ENCODE data around the gene MED9. TPM values are rescaled to one million over a fixed set of nuclear protein-coding genes. Genes with fewer than 3 reads are reported as not detected.
"Not testable (repeated sequence)": the region's sequence is repeated elsewhere in the genome, so short reads cannot be mapped to it uniquely, and the experiment has no call there.

Gene MED9
- total RNA-seq, 4 donors from 2014 or later: 14.6 to 22.6 (median 17.4) TPM

DNA sequence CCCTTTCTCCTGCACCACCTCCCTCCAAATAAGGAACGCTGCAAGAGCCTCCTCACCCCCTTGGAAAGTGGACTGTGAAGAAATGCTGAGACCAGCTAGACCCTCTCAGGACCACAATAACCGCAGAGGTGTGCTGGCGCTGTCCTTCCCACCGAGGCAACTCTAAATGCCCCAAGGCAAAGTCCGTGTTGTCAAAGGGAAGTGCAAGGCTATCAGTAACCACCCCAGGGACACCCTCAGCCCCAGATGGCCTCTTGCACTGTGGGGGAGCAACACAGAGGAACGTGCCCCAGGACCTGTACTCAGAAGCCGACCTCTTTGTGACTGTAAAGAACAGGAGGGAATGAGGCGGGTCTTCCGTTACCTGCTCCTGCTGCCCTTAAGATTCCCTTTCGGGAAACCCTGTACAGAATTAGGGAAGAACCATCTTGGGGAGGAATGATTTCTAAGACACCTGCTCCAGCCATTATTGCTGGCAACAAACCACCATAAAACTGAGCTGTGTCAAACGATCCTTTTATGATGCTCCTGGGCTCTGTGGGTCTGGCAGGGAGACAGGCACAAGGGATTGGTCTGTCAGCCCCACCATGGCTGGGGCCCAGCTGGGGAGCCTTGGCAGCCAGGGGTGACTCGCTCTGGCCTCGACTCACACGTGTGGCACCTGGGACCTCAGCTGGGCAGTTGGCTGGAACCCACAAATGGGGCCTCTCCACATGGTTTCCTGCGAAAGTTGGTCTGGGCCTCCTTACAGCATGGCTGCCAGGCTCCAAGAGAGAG lies 14.6 kb upstream of the MED9 start:
- H3K36me3 ChIP-seq: no peaks in the 10 kb centered on the region
- H3K4me3 ChIP-seq: no peak overlapping the region
- no peaks in the 10 kb centered on the region for H3K27me3 ChIP-seq
- WGBS: 73% methylated on average over 13 of the region's 15 CpGs
- TF ChIP-seq, protein P1, sequence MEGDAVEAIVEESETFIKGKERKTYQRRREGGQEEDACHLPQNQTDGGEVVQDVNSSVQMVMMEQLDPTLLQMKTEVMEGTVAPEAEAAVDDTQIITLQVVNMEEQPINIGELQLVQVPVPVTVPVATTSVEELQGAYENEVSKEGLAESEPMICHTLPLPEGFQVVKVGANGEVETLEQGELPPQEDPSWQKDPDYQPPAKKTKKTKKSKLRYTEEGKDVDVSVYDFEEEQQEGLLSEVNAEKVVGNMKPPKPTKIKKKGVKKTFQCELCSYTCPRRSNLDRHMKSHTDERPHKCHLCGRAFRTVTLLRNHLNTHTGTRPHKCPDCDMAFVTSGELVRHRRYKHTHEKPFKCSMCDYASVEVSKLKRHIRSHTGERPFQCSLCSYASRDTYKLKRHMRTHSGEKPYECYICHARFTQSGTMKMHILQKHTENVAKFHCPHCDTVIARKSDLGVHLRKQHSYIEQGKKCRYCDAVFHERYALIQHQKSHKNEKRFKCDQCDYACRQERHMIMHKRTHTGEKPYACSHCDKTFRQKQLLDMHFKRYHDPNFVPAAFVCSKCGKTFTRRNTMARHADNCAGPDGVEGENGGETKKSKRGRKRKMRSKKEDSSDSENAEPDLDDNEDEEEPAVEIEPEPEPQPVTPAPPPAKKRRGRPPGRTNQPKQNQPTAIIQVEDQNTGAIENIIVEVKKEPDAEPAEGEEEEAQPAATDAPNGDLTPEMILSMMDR (IDR thresholded peaks at IDR 0.05): no peak
- TF ChIP-seq EP300 (IDR thresholded peaks at IDR 0.05) (no peak), POLR2AphosphoS5 (IDR thresholded peaks at IDR 0.05) (no peak), POLR2A (IDR thresholded peaks at IDR 0.05) (no peak)
- no peak overlapping the region for H3K27ac ChIP-seq
- no peak for DNase-seq (ENCODE audit: low spot score in 2 of 2)
- no peaks in the 10 kb centered on the region for H3K4me1 ChIP-seq
- H3K9me3 ChIP-seq: no peaks in the 10 kb centered on the region

DNA sequence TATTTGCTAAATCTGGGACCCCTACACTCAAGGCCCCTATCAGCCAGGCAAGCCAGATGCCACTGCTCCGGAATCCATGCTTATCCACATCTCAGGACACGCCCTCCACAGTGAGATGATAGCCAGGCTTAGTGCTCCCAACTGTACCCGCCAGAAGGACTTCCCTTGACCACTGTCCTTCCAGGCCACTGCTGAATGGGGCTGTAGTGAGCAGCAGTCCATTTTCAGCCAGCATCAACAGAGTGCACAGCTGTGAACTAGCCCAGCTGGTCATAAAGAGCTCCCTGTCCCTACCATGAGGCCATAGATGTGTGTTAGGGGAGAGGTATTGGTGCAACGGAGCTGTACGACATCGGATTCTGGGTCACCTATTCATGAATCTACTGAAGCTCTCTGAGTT lies 13.0 kb upstream of the MED9 start:
- Histone ChIP-seq H3K36me3 (no peaks in the 10 kb centered on the region), H3K4me1 (no peaks in the 10 kb centered on the region), H3K27me3 (no peaks in the 10 kb centered on the region), H3K27ac (no peak overlapping the region), H3K4me3 (no peak overlapping the region), H3K9me3 (no peaks in the 10 kb centered on the region)
- TF ChIP-seq POLR2AphosphoS5 (IDR thresholded peaks at IDR 0.05) (no peak), EP300 (IDR thresholded peaks at IDR 0.05) (no peak), POLR2A (IDR thresholded peaks at IDR 0.05) (no peak)
- TF ChIP-seq, protein P1 (IDR thresholded peaks at IDR 0.05): no peak
- DNase-seq (ENCODE audit: low spot score in 2 of 2): no peak
- WGBS: 85% methylated on average over 6 of the region's 6 CpGs

DNA sequence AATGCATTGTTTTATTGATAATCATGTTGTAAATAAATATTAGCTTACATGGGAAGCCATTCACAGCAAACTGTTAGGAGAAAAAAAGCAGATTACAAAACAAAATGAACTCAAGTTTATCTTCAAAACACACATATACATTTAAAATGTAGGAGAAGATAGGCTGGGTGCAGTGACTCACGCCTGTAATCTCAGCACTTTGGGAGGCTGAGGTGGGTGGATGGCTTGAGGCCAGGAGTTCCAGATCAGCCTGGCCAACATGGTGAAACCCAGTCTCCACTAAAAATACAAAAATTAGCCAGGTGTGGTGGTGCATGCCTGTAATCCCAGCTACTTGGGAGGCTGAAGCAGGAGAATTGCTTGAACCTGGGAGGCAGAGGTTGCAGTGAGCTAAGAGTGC lies 10.9 kb upstream of the MED9 start:
- H3K36me3 ChIP-seq; H3K27me3 ChIP-seq; H3K4me3 ChIP-seq; DNase-seq (ENCODE audit: low spot score in 2 of 2); H3K4me1 ChIP-seq; H3K9me3 ChIP-seq; H3K27ac ChIP-seq: not testable (repeated sequence)
- WGBS: 48% methylated on average over 1 of the region's 1 CpG

DNA sequence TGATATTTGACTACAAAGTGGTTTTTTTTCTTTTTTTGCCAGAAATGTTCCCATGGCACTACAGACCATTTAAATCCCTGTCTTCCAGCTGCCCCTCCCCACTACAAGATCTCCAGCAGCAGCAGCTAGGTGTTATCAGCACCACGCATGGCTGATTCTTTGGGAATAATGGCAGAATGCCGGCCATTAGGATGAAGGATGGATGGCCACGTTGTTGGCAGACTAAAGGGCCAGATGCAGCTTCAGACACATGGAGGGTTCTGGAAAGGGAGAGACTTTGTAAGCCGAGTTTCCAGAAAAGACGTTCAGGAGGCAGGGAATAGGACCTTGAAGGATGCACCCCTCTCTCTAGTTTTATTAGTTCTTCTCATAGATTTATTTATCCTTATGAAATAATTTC lies 10.3 kb upstream of the MED9 start:
- Histone ChIP-seq H3K4me3 (no peak overlapping the region), H3K27me3 (peaks cover 5% of the 10 kb centered on the region), H3K36me3 (no peaks in the 10 kb centered on the region), H3K9me3 (no peaks in the 10 kb centered on the region), H3K4me1 (no peaks in the 10 kb centered on the region), H3K27ac (no peak overlapping the region)
- DNase-seq (ENCODE audit: low spot score in 2 of 2): no peak
- TF ChIP-seq, protein P1 (IDR thresholded peaks at IDR 0.05): no peak
- TF ChIP-seq EP300 (IDR thresholded peaks at IDR 0.05) (no peak), POLR2A (IDR thresholded peaks at IDR 0.05) (no peak), POLR2AphosphoS5 (IDR thresholded peaks at IDR 0.05) (no peak)
- 61% methylated on average over 5 of the region's 5 CpGs for WGBS

DNA sequence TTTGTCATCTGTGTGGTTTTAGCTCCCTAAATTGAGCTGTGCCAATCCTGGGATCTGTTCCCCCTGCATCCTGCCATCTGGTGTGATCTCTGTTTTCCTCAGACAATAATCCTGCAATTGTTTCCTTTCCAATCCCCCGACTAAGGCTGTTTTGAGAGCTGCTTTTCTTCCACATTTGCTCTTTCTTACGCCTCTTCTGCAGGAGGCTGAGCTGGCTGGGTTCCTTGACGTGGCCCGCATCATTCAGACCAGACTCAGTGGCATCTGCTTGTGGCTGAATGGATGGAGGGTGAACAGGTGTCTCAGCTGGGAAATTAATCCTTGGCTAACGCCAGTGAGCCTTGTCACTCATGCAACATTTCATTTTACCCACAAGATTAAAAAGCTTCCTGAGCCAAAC lies 9.8 kb upstream of the MED9 start:
- 63% methylated on average over 5 of the region's 5 CpGs for WGBS

More for the DNA sequence above, 9.8 kb upstream of the MED9 start:
- no peak overlapping the region for H3K4me3 ChIP-seq
- no peak for DNase-seq (ENCODE audit: low spot score in 2 of 2)
- H3K27me3 ChIP-seq: peaks cover 5% of the 10 kb centered on the region
- no peaks in the 10 kb centered on the region for H3K4me1 ChIP-seq
- H3K9me3 ChIP-seq: no peaks in the 10 kb centered on the region
- H3K36me3 ChIP-seq: no peaks in the 10 kb centered on the region
- TF ChIP-seq POLR2AphosphoS5 (IDR thresholded peaks at IDR 0.05) (no peak), EP300 (IDR thresholded peaks at IDR 0.05) (no peak), POLR2A (IDR thresholded peaks at IDR 0.05) (no peak)
- TF ChIP-seq, protein P1 (IDR thresholded peaks at IDR 0.05): no peak
- no peak overlapping the region for H3K27ac ChIP-seq

All from suprapubic skin (tissue), 4 donors.